HG03342 (cell line): ENCODE results near the gene KDM1B.
"Not testable (repeated sequence)": the region's sequence is repeated elsewhere in the genome, so short reads cannot be mapped to it uniquely, and the experiment has no call there.

Experiments used
- ATAC-seq: cut with Tn5 transposase; IDR thresholded peaks from one replicate; pipeline ENCODE4 v1.9.1; 2021; ENCODE audit warnings: mild to moderate bottlenecking, moderate library complexity; ENCODE audit not compliant: unreplicated experiment

Gene KDM1B

GRCh38 chr6:18227166-18227565 lies 71.9 kb downstream of the KDM1B start:
- ATAC-seq, result not testable (repeated sequence)

GRCh38 chr6:18228590-18228989 lies 73.4 kb downstream of the KDM1B start:
- ATAC-seq, result not testable (repeated sequence)

- ATAC-seq, result not testable (repeated sequence)
Observed at GRCh38 chr6:18231856-18232255, 76.6 kb downstream of the KDM1B start.

- ATAC-seq, result not testable (repeated sequence)
Observed at GRCh38 chr6:18233770-18234169, 78.5 kb downstream of the KDM1B start.

DNA sequence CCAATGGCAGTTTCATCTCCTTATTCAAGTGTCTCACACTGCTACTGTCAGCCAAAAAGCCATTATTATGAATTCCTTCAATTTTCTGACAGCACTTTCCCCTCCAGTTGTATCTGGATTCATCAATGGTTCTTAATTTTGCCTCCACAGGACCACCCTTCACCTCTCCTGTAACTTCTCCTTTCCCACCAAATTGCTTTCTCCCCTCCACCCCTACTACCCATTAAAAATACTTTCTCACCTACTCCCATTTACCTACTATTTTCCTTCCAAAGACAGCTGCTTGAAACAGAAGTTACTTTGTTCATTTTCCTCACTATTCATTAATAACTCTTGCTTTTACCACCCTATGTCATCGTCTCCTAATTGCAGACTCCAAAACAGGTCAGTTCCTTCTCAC lies 79.3 kb downstream of the KDM1B start:
- no peak for ATAC-seq

GRCh38 chr6:18235524-18235923 lies 80.3 kb downstream of the KDM1B start:
- no peak for ATAC-seq

DNA sequence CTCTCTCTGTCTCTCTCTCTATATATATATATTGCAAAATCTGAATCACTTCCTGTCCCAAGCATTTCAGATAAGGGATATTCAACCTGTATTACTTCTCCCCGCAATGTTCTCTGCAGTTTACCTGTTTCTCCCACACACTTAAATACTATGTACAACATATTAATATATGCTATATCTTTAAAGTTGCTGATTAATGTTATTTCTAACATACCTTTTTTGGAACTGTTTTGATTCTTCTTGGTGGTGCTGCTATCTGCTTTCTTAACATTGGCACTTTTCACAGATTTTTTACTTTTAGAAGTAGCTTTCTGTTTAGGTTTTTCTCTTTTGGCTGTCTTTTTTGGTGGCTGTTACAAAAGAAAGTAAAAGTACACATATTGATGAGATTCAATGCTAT lies 81.9 kb downstream of the KDM1B start:
- ATAC-seq, result no peak

GRCh38 chr6:18240230-18240629 lies 85.0 kb downstream of the KDM1B start:
- ATAC-seq, result no peak

- no peak for ATAC-seq
Observed at GRCh38 chr6:18241208-18242038, 86.2 kb downstream of the KDM1B start.

DNA sequence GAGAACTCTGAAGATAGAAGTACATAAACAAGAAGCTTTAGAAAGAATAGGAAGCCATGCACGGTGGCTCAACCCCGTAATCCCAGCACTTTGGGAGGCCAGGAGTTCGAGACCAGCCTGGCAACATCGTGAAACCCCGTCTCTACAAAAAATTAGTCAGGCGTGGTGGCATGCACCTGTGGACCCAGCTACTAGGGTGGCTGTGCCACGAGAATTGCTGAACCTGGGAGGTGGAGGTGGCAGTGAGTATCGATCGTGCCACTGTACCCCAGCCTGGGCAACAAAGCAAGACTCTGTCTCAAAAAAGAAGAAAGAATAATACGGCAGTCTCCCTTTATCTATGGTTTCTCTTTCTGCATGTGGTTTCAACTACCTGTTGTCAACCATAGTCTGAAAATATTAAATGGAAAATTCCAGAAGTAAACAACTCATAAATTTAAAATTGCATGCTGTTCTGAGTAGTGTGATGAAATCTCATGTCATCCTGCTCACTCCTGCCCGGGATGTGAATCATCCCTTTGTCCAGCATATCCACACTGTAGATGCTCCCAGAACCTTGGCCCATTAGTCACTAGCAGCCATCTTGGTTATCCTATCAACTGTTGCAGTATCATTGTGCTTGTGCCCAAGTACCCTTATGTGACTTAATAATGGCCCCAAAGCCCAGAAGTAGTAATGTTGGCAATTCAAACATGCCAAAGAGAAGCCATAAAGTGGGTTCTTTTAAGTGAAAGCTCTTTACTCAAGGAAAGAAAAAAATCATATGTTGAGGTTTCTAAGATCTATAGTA lies 87.0 kb downstream of the KDM1B start:
- no peak for ATAC-seq

- ATAC-seq, result no peak
Observed at GRCh38 chr6:18243302-18243893, 88.2 kb downstream of the KDM1B start.

- no peak for ATAC-seq
Observed at GRCh38 chr6:18244251-18244650, 89.0 kb downstream of the KDM1B start.

DNA sequence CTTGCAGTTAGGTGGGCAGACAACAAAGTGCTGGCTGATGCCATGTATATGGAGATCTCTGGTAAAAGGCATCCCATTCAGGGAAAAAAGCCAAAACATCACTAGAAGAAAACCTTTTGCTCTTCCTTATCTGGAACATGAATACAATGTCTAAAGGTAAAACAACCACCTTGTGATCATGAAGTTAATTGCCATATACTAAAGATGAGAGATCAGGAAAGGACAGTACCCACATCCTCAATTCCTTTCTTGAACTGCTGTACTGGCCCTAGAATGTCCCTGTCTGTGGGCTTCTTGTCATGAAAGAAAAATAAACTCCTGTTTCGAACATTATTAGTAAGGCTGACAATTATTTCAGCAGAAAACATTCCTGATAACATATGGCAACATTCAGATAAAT lies 89.9 kb downstream of the KDM1B start:
- no peak for ATAC-seq

GRCh38 chr6:18245642-18246041 lies 90.4 kb downstream of the KDM1B start:
- ATAC-seq, result peak; percentile 60

GRCh38 chr6:18246205-18246604 lies 91.0 kb downstream of the KDM1B start:
- no peak for ATAC-seq

GRCh38 chr6:18247002-18247401 lies 91.8 kb downstream of the KDM1B start:
- ATAC-seq, result no peak

- no peak for ATAC-seq
Observed at GRCh38 chr6:18248698-18249097, 93.5 kb downstream of the KDM1B start.

DNA sequence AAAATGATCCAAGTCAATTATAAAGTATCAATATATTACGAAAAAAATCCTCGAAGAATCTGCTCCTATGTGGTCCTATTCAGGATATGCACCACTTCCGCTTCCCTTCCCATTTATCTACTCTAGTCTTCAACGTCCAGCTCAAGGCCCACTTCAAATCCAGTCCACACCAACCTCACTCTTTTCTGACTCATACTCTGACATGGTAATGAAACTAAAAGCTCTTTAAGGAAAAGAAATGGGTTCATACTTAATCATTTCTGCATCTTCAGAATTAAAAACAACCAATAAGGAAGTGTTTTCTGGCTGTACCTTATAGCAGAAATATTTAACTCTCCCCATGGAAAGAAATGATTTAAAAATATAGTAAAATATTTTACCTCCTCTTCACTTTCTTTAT lies 94.0 kb downstream of the KDM1B start:
- ATAC-seq, result no peak

DNA sequence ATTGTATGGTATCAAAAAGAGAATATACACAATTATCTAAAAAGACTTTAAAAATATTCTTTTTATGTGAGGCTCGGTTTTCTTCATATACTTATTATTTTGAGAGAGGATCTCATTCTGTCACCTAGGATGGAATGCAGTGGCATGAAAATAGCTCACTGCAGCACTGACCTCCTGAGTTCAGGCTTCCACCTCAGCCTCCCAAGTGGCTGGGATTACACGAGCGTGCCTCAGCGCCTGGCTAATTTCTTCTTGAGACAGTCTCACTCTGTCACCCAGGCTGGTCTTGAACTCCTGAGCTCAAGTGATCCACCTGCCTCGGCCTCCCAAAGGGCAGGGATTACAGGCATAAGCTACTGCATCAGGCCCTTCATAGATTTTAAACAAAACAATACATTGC lies 98.4 kb downstream of the KDM1B start:
- ATAC-seq, result no peak

DNA sequence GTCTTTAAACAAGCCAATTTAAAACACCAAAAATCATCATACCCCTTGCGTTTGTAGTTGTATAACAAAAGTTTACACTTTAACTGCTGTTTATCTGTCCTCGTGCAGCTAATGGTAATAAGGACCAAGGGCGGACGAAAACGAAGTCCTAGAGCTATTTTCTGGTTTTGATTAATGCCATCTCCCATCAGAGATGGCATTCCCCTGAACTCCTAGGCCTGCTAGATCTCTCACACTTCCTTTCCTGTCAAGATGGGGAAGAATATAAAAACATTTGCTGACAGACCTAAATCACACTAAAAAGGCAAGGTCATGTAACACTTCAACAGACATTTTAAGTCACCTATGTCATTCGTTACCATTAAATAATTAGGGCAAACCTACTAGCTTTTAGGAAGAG lies 99.6 kb downstream of the KDM1B start:
- ATAC-seq, result no peak

DNA sequence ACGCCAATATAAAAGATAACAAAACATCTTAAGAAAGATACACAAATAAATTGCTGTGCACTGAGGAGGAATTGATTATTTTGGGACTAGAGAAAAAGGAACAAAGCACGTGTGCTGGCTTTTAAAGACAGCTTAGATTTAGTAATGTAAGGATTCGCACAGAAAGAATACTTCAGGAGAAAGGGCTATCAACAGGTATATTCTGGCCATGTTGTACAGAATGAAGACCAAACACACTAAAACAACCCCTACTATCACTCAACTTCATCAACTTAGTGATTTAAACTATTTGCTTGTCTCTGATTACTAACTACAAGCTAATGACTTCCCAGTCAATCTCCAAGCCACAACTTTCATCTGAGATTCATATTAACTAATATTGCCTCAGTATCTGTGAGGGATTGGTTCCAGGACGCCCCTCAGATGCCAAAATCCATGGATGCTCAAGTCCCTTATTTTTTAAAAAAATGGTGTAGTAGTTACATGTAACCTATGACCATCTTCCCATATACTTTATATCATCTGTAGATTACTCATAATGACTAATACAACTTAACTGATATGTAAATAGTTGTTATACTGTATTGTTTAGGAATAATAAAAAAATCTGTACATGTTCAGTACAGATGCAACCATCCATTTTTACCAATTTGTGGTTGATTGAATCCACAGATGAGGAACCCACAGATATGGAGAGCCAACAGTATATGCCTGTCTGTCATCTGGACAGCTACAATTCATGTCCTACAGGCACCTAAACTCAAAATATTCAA lies 104.6 kb downstream of the KDM1B start:
- ATAC-seq, result no peak
